ENCODE results near the gene ZNF516.

The ZNF516 gene

GRCh38 chr18:76468345-76469304 lies 26.4 kb downstream of the ZNF516 start:
- no peak for DNase-seq

- DNase-seq, result no peak
Observed at GRCh38 chr18:76467371-76468190, 27.5 kb downstream of the ZNF516 start.

DNA sequence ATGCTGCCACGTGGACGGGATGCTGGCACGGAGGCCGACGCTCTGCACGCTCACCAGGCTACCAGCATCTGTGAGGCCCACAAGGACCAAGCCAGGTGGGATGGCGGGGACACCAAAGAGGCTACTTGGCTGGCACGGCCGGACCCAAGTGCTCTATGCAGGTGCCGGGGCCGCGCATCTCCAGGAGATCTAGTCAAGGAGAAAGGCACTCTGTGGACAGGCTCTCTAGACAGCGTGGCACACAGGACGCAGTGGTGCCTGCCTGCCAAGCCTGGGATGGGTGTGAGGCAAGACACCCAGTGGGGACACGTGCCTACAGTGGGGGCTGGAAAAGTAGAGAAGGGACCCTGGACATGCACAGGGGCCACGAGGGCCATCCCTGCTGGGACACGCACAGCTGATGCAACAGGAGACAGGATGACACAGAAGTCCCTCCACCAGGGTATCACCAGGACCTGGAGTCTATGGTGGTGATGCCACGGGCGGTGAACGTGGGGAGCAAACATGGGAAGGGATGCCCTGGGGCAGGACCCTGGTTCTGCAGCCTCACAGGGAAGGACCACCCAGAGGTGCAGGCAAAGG lies 28.5 kb downstream of the ZNF516 start:
- no peak for DNase-seq

GRCh38 chr18:76465630-76466409 lies 29.2 kb downstream of the ZNF516 start:
- no peak for DNase-seq

DNA sequence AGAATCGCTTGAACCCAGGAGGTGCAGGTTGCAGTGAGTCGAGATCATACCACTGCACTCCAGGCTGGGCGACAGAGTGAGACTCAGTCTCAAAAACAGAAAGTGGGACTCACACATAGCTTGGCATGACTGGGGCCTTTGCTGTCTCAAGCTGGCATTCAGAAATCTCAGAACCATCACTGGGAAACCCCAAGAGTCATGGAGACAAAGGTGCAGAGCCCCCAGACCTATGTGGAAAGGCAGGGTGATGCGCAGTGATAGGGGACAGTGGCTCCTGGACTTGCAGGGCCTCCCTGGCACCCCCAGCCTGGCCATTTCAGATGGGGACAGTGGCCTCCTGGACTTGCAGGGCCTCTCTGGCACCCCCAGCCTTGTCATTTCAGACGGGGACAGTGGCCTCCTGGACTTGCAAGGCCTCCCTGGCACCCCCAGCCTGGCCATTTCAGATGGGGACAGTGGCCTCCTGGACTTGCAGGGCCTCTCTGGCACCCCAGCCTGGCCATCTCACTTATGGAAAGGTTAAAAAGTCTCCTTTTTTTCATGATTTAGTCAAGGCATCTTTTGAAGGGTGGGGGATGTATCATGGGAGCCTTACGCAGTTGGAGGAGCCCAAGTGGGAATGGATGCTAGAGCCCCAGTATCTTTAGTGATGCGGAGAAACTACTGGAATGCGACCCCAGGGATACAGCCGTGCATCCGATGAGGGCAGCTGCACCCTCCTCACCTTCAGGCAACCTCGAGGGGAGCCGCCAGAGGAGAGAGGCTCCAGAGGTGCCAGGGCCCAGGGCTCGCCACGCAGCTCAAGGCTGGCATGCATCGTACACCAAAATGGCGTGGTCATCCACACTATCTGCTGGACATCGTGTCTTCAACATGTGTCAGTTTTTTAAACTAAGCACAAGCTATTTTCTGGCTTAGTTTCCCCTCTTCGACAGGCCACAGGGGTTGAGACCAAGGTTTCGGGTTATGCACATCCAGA lies 30.5 kb downstream of the ZNF516 start:
- no peak for DNase-seq

- no peak for DNase-seq
Observed at GRCh38 chr18:76463872-76464271, 31.2 kb downstream of the ZNF516 start.

DNA sequence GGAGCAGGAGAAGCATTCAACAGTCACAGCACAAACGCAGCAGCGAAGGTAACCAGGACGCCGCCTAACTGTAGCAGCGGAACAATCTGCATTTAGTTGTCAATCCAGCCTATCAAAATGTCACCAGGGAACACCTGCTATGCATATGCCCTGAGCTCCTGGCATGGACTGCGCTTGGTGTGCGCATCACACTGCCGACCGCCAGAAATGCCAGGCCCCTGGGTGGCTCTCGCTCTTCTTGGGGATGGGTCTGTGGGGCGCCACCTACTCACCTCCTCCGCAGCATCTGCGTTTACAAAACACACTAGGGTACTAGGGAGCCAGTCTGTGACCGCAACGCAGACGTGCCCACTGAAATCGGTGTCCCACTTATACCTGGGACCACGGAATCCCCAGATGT lies 31.7 kb downstream of the ZNF516 start:
- DNase-seq, result no peak

GRCh38 chr18:76462326-76462694 lies 32.7 kb downstream of the ZNF516 start:
- no peak for DNase-seq

DNA sequence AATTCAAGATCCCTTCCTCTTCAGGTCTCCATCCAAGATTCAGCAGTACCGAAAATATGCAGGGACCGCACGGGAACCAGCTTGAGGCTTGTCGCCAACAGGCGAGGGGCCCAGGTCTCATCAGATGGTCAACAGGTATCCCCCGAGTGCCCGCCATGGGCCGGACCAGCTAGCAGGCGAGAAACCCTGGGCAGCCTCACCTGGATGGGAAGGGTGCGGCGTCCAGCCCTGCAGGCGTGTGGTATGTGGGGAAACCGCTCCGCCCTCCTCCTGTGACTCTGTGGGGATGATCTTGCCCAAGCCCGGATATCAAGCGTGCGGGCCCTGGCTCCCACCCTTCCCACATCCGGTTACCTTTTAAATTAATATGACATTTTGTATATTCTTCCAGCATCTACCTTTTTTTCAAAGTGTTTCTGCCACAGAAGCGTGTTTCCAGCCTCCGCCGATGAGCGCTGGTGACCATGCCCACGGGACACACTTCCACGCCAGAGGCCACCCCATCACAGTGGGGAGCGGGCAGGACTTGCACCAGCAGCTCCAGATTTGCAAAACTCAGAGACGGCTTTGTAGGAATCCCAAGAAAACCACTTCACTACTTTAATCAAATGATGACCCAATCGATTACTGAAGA lies 33.2 kb downstream of the ZNF516 start:
- no peak for DNase-seq

DNA sequence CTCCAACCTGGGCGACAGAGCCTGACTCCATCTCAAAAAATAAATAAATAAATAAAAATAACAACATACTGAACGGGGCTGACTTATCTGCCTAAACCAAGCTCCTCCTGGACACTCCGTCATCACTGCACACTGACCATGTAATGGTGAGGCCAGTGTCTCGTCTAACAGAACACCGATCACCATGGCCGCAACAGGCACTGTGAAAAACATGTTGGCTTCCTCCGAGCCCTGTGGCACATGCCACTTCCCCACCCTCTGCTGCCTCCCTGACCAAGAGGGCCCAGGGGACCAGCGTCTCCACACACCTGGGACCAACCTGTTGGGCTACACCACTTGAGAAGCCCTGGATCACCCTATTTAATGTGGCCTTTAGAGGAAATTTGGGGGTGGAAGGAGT lies 33.9 kb downstream of the ZNF516 start:
- DNase-seq, result no peak

DNA sequence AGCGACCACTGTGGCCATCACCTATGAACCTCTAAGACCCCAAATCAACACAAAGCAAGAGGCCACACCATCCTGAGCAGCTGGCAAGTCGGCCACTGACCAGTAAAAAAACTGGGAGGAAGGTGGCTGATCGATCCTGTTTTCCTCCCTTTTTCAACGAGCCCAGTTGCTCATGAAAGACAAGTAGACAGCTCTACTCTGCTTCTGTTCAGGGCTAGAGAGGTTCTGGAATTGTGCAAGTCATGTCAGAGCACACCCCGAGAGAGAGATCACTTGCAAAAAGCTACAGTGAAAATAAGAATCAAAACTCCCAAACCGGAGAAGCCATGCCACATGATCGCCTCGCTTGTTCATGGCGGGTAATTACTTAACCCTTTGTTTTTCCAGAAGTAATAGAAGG lies 34.6 kb downstream of the ZNF516 start:
- DNase-seq, result no peak

DNA sequence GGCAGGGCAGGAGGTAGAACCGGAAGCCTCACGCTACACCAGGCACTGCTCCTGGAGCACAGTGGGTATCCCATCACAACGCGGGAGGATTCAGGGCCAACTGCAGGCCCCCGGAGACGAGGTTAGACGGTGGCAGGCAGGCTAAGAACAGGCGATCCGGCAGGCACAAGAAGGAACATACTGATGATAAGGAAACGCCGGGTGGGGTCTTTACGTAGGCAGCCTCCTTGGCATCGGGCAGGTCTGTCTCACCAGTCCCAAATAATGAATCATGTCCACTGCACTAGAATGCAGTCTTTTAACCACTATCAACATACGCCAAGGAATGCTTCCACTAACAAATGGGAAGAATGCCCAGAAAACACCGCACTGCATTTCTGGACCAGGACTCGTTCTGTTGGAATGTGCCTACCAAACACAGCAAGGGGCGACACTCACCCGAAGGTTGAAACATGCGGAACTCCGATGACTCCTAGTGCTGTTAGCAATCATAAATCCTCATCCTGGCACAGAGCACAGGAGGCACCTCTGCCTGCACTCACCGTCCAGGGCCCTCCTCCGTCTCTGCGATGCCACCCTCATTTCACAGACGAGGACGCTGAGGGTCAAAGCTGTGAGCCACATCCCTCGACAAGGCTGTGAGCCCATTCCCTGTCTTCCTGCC lies 35.2 kb downstream of the ZNF516 start:
- DNase-seq, result no peak

GRCh38 chr18:76459312-76459686 lies 35.7 kb downstream of the ZNF516 start:
- DNase-seq, result no peak

GRCh38 chr18:76458522-76459311 lies 36.3 kb downstream of the ZNF516 start:
- DNase-seq, result no peak

- no peak for DNase-seq
Observed at GRCh38 chr18:76457957-76458356, 37.1 kb downstream of the ZNF516 start.

DNA sequence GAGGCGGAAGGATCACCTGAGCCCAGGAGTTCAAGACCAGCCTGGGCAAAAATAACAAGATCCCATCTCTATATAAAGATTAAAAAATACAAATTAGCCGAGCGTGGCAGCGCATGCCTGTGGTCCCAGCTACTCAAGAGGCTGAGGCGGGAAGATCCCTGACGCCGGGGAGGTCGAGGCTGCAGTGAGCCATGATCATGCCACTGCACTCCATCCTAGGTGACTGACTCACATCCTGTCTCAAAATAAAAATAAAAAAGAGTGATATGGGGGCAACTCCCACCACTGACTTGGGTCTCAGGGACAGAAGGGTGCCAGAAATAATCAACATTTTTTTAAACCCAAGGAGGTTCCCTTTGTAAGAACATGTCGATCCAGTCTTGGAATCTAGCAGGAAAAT lies 37.6 kb downstream of the ZNF516 start:
- no peak for DNase-seq

GRCh38 chr18:76456823-76457222 lies 38.2 kb downstream of the ZNF516 start:
- DNase-seq, result no peak

DNA sequence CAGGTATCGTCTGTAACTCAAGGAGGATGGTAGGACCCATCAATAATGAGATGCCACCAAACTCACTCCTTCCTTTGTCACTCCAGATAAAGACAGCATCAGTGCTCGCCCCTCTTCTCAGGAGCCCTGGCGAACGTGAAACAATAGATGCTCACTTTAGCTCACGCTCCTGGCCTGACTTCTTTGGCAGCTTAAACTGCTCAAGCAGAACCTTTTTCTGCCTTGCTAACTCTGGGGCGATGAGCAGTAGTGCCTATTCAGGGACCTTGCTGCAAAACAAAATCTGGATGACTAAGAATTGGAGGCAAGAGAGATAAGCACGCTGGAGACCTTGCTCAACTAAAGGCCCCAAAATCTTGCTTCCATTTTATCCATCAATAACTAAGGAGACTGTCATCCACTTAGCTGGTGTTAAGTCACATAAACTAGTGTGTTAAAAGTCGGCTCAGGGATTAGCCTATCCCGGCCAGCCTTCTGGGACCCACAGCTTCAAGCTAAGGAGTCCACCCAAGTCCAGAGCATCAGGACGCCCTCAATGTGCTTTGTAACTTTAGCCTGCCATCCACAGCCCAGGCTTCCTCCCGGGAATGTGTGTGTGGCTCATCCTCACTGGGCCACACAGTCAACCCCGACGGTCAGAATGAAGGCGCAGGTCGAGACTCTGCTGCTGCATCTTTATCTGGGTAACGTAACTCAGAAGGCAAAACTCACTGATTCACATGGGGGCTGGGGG lies 38.9 kb downstream of the ZNF516 start:
- DNase-seq, result no peak
